Right cardiac atrium (tissue), 5 donors: ENCODE data around the gene UCN2. TPM values are rescaled to one million over a fixed set of nuclear protein-coding genes. Genes with fewer than 3 reads are reported as not detected.
A peak's percentile ranks its signal among the peaks of the same experiment; 100 is the strongest.

Experiments used
- ATAC-seq, 2 donors: fragments of 200-7000 bp; cut with Tn5 transposase; one replicate each; pipeline versions ENCODE4 v1.8.0 to v1.9.1; 2020; ENCODE audit warnings: moderate library complexity in 2 of 2, mild to moderate bottlenecking in 1 of 2
- DNase-seq, 3 donors: peaks; one replicate each; pipeline ENCODE4 v3.0.0-alpha.2; 2020
- H3K27ac ChIP-seq: one replicate; pipeline ENCODE4 v1.5.1; 2013; ENCODE audit warnings: mild to moderate bottlenecking, low read length, control low read depth, moderate library complexity
- H3K27me3 ChIP-seq: one replicate; pipeline ENCODE4 v1.6.1; 2013; ENCODE audit not compliant: control insufficient read depth, insufficient read depth
- H3K4me1 ChIP-seq: one replicate; pipeline ENCODE4 v1.6.1; 2013; ENCODE audit warnings: low read length; ENCODE audit not compliant: control insufficient read depth, insufficient read depth
- H3K4me3 ChIP-seq: one replicate; pipeline ENCODE4 v1.5.1; 2013; ENCODE audit warnings: low read length, control low read depth
- H3K9me3 ChIP-seq: one replicate; pipeline ENCODE4 v1.6.1; 2013; ENCODE audit warnings: low read length; ENCODE audit not compliant: control insufficient read depth
- WGBS: extraction: QIAGEN DNeasy Blood & Tissue Kit; methylation state at CpG from one replicate; pipeline ENCODE4 v1.1.7; 2013; 5-methylcytosine and 5-hydroxymethylcytosine counted together
- intact Hi-C, 4 donors: fragments of 100-400 bp; cut with DNase I; formaldehyde crosslinking; loops; one replicate each; pipeline versions ENCODE4 v1.11.0 to v1.14.0; 2022 to 2023
- long read RNA-seq, 4 donors: library from polyadenylated mRNA; unstranded; transcript quantifications; one replicate each; pipeline ENCODE4 v2.0.0, GENCODE V29; 2020 to 2021
- polyA plus RNA-seq: library from polyadenylated mRNA; stranded (reverse); fragments of 200-250 nt; gene quantifications from one replicate; pipeline ENCODE4 v1.2.3, GENCODE V29; 2013
- total RNA-seq, 4 donors: library from RNA; stranded (reverse); fragmentation: NEBNext Ultra II Directional; extraction: Animal tissue kit (Norgen Biotek cat#: 25700); gene quantifications; one replicate each; pipeline ENCODE4 v1.2.1, GENCODE V29; 2021
- donor health status: healthy with polysubstance abuse.
- donor health status: DM: no; HTN: yes; CAD: no.
- donor health status: DM: no; HTN: no; CAD: no.
- donor health status: DM: no; HTN: yes; CAD: no; lungs with severe emphysema.
- donor health status: DM: yes; HTN: yes; CAD: no.

Gene UCN2, protein sequence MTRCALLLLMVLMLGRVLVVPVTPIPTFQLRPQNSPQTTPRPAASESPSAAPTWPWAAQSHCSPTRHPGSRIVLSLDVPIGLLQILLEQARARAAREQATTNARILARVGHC
- total RNA-seq (not detected), polyA plus RNA-seq (0.16 TPM)
- long read RNA-seq, donor 1 = 0 reads
- long read RNA-seq, donor 2 = 0 reads
- long read RNA-seq, donor 3 = 0 reads
- long read RNA-seq, donor 4 = 0 reads

- Histone ChIP-seq H3K27me3 (no peaks in the 10 kb centered on the region), H3K4me3 (no peak within 1 kb of the TSS), H3K4me1 (peaks cover 2% of the 10 kb centered on the region), H3K27ac (no peak within 1 kb of the TSS), H3K9me3 (no peaks in the 10 kb centered on the region)
- DNase-seq (no peak), ATAC-seq (no peak)
- intact Hi-C loops = no loop called here
- WGBS = 62% methylated on average over 6 of the region's 6 CpGs
Measured at GRCh38 chr3:48563382-48563918, at the start of gene UCN2. TSS of gene UCN2 (minus strand) at chr3:48563781. CDS start at chr3:48563124, 657 bp downstream.

DNA sequence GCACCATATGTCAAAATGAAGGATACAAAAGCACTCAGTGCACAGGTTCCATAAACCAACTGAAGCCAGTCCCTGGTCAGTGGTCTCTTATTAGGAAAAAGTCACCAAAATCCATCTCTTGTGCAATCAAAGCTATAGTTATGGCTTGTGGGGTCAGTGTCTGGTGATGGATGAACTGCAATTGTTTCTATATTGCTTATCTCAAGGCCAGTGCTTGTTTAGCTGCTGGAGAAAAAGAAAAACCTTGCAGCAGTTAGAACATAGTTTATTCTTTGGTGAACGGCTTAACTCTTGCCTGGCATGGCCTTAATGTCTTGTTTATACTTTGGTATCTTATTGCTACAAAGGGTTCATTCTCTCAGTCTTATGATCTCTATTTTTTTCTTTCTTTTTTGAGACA lies 48.7 kb upstream of the UCN2 start:
- Histone ChIP-seq H3K27me3 (no peaks in the 10 kb centered on the region), H3K4me3 (no peak overlapping the region), H3K9me3 (peaks cover under 1% of the 10 kb centered on the region), H3K27ac (no peak overlapping the region), H3K4me1 (peaks cover 2% of the 10 kb centered on the region)
- DNase-seq (no peak), ATAC-seq (no peak)
- WGBS = 46% methylated on average over 1 of the region's 1 CpG
- intact Hi-C loops = no loop called here

GRCh38 chr3:48609088-48610005 lies 45.8 kb upstream of the UCN2 start, which contains the start of gene UQCRC1:
TSS of gene UQCRC1 (minus strand) at chr3:48609646. CDS start at chr3:48609620, 26 bp downstream.
- peak within 1 kb of the TSS; percentile 55 for H3K4me3 ChIP-seq
- 1% methylated on average over 86 of the region's 86 CpGs for WGBS
- intact Hi-C loops = no loop called here
- peak; percentile 99 for ATAC-seq
- H3K9me3 ChIP-seq = no peaks in the 10 kb centered on the region
- peaks cover 2% of the 10 kb centered on the region for H3K4me1 ChIP-seq
- no peaks in the 10 kb centered on the region for H3K27me3 ChIP-seq
- H3K27ac ChIP-seq = peak within 1 kb of the TSS; percentile 75
- DNase-seq = peak; percentile 93 to 97 (median 97)

DNA sequence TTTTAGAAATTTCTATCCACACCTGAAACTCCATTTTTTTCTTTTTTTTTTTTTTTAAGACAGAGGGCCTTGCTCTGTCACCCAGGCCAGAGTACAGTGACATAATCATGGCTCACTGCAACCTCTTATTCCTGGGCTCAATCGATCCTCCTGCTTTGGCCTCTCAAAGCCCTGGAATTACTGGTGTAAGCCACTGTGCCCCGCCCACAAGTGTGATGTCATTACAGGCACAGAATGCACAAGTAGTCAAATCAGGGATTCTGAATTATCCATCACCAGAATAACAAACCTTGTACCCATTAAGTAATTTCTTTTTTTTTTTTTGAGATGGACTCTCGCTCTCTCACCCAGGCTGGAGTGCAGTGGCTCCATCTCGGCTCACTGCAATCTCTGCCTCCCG lies 43.9 kb upstream of the UCN2 start:
- Histone ChIP-seq H3K4me3 (no peak overlapping the region), H3K27ac (no peak overlapping the region), H3K9me3 (no peaks in the 10 kb centered on the region), H3K4me1 (peaks cover 2% of the 10 kb centered on the region), H3K27me3 (no peaks in the 10 kb centered on the region)
- ATAC-seq (no peak), DNase-seq (peak in 1 of 3 donors; percentile 5)
- intact Hi-C loops = no loop called here
- 93% methylated on average over 5 of the region's 5 CpGs for WGBS

DNA sequence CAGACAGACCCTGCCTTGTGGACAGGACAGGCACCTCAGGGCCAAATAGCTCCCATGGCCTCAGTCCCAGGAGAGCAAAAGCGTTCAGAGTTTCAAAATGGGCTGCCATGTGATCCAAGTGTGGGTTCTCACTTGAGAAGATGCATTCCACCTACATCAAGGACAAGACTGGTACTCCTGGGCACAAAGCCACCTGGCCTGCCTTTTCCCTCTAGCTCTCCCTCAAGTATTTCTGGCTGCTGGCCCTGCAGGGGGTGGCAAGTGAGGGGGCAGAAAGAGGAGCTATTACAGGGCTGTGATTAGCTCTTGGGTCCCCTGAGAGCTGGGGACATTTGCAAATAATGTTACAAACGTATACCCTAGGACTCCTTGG lies 38.0 kb upstream of the UCN2 start:
- peaks cover 19% of the 10 kb centered on the region for H3K4me1 ChIP-seq
- WGBS = 41% methylated on average over 2 of the region's 2 CpGs
- intact Hi-C loops = no loop called here
- peak overlapping the region; percentile 63 for H3K27ac ChIP-seq
- peak in 1 of 2 donors; percentile 4 for ATAC-seq
- H3K27me3 ChIP-seq = no peaks in the 10 kb centered on the region
- peak; percentile 52 to 86 (median 82) for DNase-seq
- H3K4me3 ChIP-seq = no peak overlapping the region
- no peaks in the 10 kb centered on the region for H3K9me3 ChIP-seq

- H3K27ac ChIP-seq = peak overlapping the region; percentile 63
- ATAC-seq (no peak), DNase-seq (peak in 2 of 3 donors; percentile 30)
- intact Hi-C loops = no loop called here
- H3K4me1 ChIP-seq = peaks cover 22% of the 10 kb centered on the region
- no peak overlapping the region for H3K4me3 ChIP-seq
- 94% methylated on average over 19 of the region's 19 CpGs for WGBS
- H3K9me3 ChIP-seq = no peaks in the 10 kb centered on the region
- H3K27me3 ChIP-seq = no peaks in the 10 kb centered on the region
Measured at GRCh38 chr3:48600711-48601621, 37.4 kb upstream of the UCN2 start.

DNA sequence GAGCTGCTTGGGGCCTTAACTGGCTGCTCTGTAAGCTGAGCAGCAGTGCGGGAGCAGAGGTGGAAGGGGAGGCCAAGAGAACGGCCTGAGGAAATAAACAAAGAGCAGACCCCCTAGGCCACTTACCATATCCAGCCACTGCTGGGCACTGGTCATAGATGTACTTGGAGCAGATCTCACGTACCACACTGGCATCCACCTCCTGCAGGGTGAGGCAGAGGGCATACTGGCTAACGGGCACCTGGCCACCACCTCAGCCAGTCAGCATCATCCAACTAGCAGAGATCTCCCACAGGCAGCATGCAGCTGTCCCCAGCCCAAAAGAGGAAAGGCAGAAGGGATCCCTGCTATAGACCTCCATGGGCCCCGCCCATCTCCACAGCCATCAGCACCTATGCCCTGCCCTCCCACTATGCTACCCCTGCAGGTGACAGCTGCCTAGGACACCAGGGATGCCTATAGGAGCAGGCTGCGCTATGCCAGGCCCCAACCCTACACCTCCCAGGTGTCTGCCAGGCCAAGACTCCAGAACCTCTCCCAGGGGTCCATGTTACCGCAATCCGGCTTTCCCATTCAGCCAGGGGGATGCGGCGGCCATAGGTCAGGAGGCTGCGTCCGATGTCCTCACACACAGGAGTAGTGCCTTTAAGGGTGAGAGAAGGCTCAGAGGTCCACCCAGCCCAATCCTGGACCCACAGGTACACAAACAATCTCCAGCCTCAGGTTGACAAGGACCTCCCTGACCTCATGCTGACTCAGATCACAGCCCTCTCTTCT lies 36.1 kb upstream of the UCN2 start:
- intact Hi-C loops = no loop called here
- Histone ChIP-seq H3K4me3 (no peak overlapping the region), H3K27ac (peak overlapping the region; percentile 89), H3K4me1 (peaks cover 25% of the 10 kb centered on the region), H3K27me3 (no peaks in the 10 kb centered on the region), H3K9me3 (no peaks in the 10 kb centered on the region)
- WGBS = 93% methylated on average over 12 of the region's 12 CpGs
- ATAC-seq = no peak
- peak in 2 of 3 donors; percentile 39 to 55 for DNase-seq

GRCh38 chr3:48599077-48599501 lies 35.5 kb upstream of the UCN2 start:
- Histone ChIP-seq H3K9me3 (no peaks in the 10 kb centered on the region), H3K27me3 (no peaks in the 10 kb centered on the region), H3K27ac (peak overlapping the region; percentile 89), H3K4me3 (no peak overlapping the region), H3K4me1 (peaks cover 25% of the 10 kb centered on the region)
- intact Hi-C loops = no loop called here
- ATAC-seq (no peak), DNase-seq (peak in 2 of 3 donors; percentile 43 to 50)
- 74% methylated on average over 11 of the region's 11 CpGs for WGBS

GRCh38 chr3:48598323-48599076 lies 34.9 kb upstream of the UCN2 start:
- DNase-seq (peak; percentile 47 to 79 (median 78)), ATAC-seq (peak; percentile 53 to 73)
- Histone ChIP-seq H3K4me1 (peaks cover 25% of the 10 kb centered on the region), H3K27me3 (no peaks in the 10 kb centered on the region), H3K27ac (peak overlapping the region; percentile 94), H3K9me3 (no peaks in the 10 kb centered on the region), H3K4me3 (no peak overlapping the region)
- 35% methylated on average over 5 of the region's 5 CpGs for WGBS
- intact Hi-C loops = no loop called here
